ENCODE data around the gene FTO.
"Not testable (repeated sequence)": the region's sequence is repeated elsewhere in the genome, so short reads cannot be mapped to it uniquely, and the experiment has no call there.

Gene FTO

GRCh38 chr16:53703590-53704444 lies at the start of gene FTO, which contains the start of gene RPGRIP1L:
FTO (plus strand) TSS chr16:53704156.
RPGRIP1L (minus strand) TSS chr16:53703859; CDS start chr16:53700723, 3,136 bp downstream.
- DNase-seq (ENCODE audit: low read depth), result peak; percentile 96

- no peak for DNase-seq (ENCODE audit: low read depth)
Observed at GRCh38 chr16:53654946-53655345, 49.0 kb upstream of the FTO start.

- DNase-seq (ENCODE audit: low read depth), result no peak
Observed at GRCh38 chr16:53662072-53662471, 41.9 kb upstream of the FTO start.

- peak; percentile 99 for DNase-seq (ENCODE audit: low read depth)
Observed at GRCh38 chr16:53664724-53665345, 39.1 kb upstream of the FTO start.

GRCh38 chr16:53666786-53667415 lies 37.1 kb upstream of the FTO start:
- DNase-seq (ENCODE audit: low read depth), result peak; percentile 34

GRCh38 chr16:53668869-53669268 lies 35.1 kb upstream of the FTO start:
- no peak for DNase-seq (ENCODE audit: low read depth)

- no peak for DNase-seq (ENCODE audit: low read depth)
Observed at GRCh38 chr16:53672461-53672860, 31.5 kb upstream of the FTO start.

GRCh38 chr16:53673189-53673588 lies 30.8 kb upstream of the FTO start:
- no peak for DNase-seq (ENCODE audit: low read depth)

- DNase-seq (ENCODE audit: low read depth), result no peak
Observed at GRCh38 chr16:53678155-53678554, 25.8 kb upstream of the FTO start.

- DNase-seq (ENCODE audit: low read depth), result no peak
Observed at GRCh38 chr16:53678756-53679343, 25.1 kb upstream of the FTO start.

- DNase-seq (ENCODE audit: low read depth), result no peak
Observed at GRCh38 chr16:53680756-53681155, 23.2 kb upstream of the FTO start.

- no peak for DNase-seq (ENCODE audit: low read depth)
Observed at GRCh38 chr16:53681354-53681753, 22.6 kb upstream of the FTO start.

GRCh38 chr16:53685334-53685733 lies 18.6 kb upstream of the FTO start:
- DNase-seq (ENCODE audit: low read depth), result not testable (repeated sequence)

- no peak for DNase-seq (ENCODE audit: low read depth)
Observed at GRCh38 chr16:53686710-53687109, 17.2 kb upstream of the FTO start.

GRCh38 chr16:53689636-53690035 lies 14.3 kb upstream of the FTO start:
- no peak for DNase-seq (ENCODE audit: low read depth)

- DNase-seq (ENCODE audit: low read depth), result no peak
Observed at GRCh38 chr16:53690771-53691170, 13.2 kb upstream of the FTO start.

- DNase-seq (ENCODE audit: low read depth), result no peak
Observed at GRCh38 chr16:53692146-53692545, 11.8 kb upstream of the FTO start.

- no peak for DNase-seq (ENCODE audit: low read depth)
Observed at GRCh38 chr16:53693320-53693719, 10.6 kb upstream of the FTO start.

- DNase-seq (ENCODE audit: low read depth), result peak; percentile 87
Observed at GRCh38 chr16:53695070-53695469, 8.9 kb upstream of the FTO start.

GRCh38 chr16:53698271-53698670 lies 5.7 kb upstream of the FTO start:
- not testable (repeated sequence) for DNase-seq (ENCODE audit: low read depth)

GRCh38 chr16:53704445-53704813 lies 473 bp downstream of the FTO start:
- no peak for DNase-seq (ENCODE audit: low read depth)

GRCh38 chr16:53707671-53708070 lies 3.7 kb downstream of the FTO start:
- no peak for DNase-seq (ENCODE audit: low read depth)

GRCh38 chr16:53708490-53708889 lies 4.5 kb downstream of the FTO start:
- no peak for DNase-seq (ENCODE audit: low read depth)

All from GM04503 (cell line).